ENCODE data around the gene LRRC3B. TPM values are rescaled to one million over a fixed set of nuclear protein-coding genes. Genes with fewer than 3 reads are reported as not detected.
A peak's percentile ranks its signal among the peaks of the same experiment; 100 is the strongest.

LRRC3B gene
- total and polyA plus RNA-seq, 4 donors = 0.02 to 0.37 TPM; not detected in 2

DNA sequence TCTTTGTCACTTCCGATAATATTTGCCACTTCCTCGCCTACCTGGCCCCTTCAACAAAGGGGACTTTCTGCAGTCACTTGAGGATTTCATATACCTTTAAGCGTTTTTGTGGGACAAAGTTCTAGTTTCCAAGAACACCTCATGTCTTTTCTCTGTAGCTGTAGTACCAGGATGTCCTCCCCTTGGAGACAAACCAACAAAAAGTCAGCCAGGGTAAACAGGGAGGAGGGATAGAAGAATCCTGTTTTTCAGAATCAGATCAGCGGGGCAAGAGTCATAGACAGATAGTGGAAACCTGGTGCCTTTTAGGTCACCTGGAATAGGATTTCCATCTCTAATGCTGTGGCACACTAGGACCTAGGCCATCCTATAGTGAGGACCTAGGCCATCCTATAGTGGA is 4.5 kb downstream of the LRRC3B start:
- no peaks in the 10 kb centered on the region for H3K9me3 ChIP-seq (ENCODE audit: control insufficient read depth in 4 of 4, insufficient read depth in 3 of 4, low read length in 3 of 4)
- TF ChIP-seq, protein P1, sequence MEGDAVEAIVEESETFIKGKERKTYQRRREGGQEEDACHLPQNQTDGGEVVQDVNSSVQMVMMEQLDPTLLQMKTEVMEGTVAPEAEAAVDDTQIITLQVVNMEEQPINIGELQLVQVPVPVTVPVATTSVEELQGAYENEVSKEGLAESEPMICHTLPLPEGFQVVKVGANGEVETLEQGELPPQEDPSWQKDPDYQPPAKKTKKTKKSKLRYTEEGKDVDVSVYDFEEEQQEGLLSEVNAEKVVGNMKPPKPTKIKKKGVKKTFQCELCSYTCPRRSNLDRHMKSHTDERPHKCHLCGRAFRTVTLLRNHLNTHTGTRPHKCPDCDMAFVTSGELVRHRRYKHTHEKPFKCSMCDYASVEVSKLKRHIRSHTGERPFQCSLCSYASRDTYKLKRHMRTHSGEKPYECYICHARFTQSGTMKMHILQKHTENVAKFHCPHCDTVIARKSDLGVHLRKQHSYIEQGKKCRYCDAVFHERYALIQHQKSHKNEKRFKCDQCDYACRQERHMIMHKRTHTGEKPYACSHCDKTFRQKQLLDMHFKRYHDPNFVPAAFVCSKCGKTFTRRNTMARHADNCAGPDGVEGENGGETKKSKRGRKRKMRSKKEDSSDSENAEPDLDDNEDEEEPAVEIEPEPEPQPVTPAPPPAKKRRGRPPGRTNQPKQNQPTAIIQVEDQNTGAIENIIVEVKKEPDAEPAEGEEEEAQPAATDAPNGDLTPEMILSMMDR (IDR thresholded peaks at IDR 0.05; ENCODE audit: control extremely low read depth, extremely low read depth) = no peak
- no peak overlapping the region for H3K27ac ChIP-seq (ENCODE audit: low read depth in 1 of 2, low read length in 1 of 2)
- H3K9ac ChIP-seq (ENCODE audit: insufficient read depth in 1 of 2, low read length in 2 of 2) = no peak overlapping the region
- peaks cover 0 to 30% (median under 1%) of the 10 kb centered on the region in 5 donors for H3K4me1 ChIP-seq (ENCODE audit: control insufficient read depth in 5 of 5, insufficient read depth in 5 of 5, low read length in 5 of 5)
- H3K27me3 ChIP-seq (ENCODE audit: control insufficient read depth in 3 of 3, insufficient read depth in 3 of 3, low read length in 2 of 3) = peaks cover 0 to 28% (median 25%) of the 10 kb centered on the region in 3 donors
- H3K36me3 ChIP-seq (ENCODE audit: control insufficient read depth in 4 of 4, insufficient read depth in 4 of 4, low read length in 4 of 4) = no peaks in the 10 kb centered on the region
- ATAC-seq (ENCODE audit: insufficient read depth, low FRiP score) (no peak), DNase-seq (no peak)
- H3K4me3 ChIP-seq = no peak overlapping the region
- WGBS, 2 donors = 92 to 93% methylated on average over 4 of the region's 4 CpGs

DNA sequence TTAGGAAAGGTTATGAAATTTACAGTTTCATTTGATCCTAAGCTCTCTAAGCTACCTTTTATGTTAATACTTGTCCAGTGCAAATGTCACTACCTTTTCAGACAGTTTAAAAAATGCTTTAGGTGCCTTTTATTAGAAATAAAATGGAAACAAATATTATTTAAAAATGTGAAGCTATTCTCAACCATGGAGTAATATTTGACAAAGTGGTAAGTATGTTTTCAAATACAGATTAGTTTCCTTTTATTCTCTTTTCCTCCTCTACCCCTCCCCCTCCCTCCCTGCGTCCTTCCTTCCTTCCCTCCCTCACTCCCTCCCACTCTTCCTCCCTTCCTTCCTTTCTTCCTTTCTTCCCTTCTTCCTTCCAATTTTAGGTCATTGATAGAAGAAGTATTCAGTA is 6.3 kb downstream of the LRRC3B start:
- H3K36me3 ChIP-seq (ENCODE audit: control insufficient read depth in 4 of 4, insufficient read depth in 4 of 4, low read length in 4 of 4) = no peaks in the 10 kb centered on the region
- DNase-seq (no peak), ATAC-seq (ENCODE audit: insufficient read depth, low FRiP score) (no peak)
- no peak overlapping the region for H3K27ac ChIP-seq (ENCODE audit: low read depth in 1 of 2, low read length in 1 of 2)
- H3K4me3 ChIP-seq = no peak overlapping the region
- 58 to 79% methylated on average over 1 of the region's 1 CpG for WGBS, 2 donors
- no peaks in the 10 kb centered on the region for H3K9me3 ChIP-seq (ENCODE audit: control insufficient read depth in 4 of 4, insufficient read depth in 3 of 4, low read length in 3 of 4)
- TF ChIP-seq, protein P1 (IDR thresholded peaks at IDR 0.05; ENCODE audit: control extremely low read depth, extremely low read depth) = no peak
- peaks cover 0 to 16% (median 16%) of the 10 kb centered on the region in 3 donors for H3K27me3 ChIP-seq (ENCODE audit: control insufficient read depth in 3 of 3, insufficient read depth in 3 of 3, low read length in 2 of 3)
- no peak overlapping the region for H3K9ac ChIP-seq (ENCODE audit: insufficient read depth in 1 of 2, low read length in 2 of 2)
- H3K4me1 ChIP-seq (ENCODE audit: control insufficient read depth in 5 of 5, insufficient read depth in 5 of 5, low read length in 5 of 5) = peaks cover 0 to 15% (median 0%) of the 10 kb centered on the region in 5 donors

DNA sequence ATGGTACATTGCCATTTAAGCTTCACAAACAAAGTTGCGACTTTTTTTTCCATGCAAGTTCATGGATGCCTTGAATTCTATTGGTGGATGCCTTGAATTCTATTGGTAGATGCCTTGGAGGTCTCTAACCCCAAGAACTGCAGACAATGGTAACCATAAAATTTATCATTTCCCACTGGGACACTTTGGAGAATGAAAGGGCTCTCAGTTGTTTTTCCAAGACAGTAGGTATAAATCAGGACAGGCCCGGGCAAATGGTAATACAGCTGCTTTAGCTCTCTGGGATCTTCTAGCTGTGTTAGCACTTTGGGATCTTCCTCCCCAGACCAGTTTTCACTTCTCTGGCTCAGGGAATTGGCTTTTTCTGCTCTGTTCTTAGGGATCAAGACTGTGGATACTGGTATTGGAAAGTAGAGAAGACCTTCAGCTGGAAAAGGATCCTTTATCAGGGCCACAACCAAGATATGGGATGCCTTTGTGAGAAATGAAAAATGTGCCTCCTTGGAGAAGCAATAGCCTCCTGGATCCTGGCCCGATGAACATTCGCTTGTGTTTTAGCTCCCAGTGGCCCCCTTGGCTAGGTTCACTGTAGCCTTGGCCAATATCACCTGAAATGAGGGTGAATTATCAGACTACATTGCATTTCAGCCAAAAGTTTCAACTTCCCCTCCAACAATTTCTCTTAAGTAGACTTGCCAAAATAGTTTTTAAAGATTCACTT is 8.3 kb downstream of the LRRC3B start:
- DNase-seq (peak in 1 of 3 donors; percentile 61), ATAC-seq (ENCODE audit: insufficient read depth, low FRiP score) (no peak)
- no peaks in the 10 kb centered on the region for H3K9me3 ChIP-seq (ENCODE audit: control insufficient read depth in 4 of 4, insufficient read depth in 3 of 4, low read length in 3 of 4)
- no peak overlapping the region for H3K27ac ChIP-seq (ENCODE audit: low read depth in 1 of 2, low read length in 1 of 2)
- H3K9ac ChIP-seq (ENCODE audit: insufficient read depth in 1 of 2, low read length in 2 of 2) = no peak overlapping the region
- peaks cover 0 to 5% (median 0%) of the 10 kb centered on the region in 5 donors for H3K4me1 ChIP-seq (ENCODE audit: control insufficient read depth in 5 of 5, insufficient read depth in 5 of 5, low read length in 5 of 5)
- no peaks in the 10 kb centered on the region for H3K36me3 ChIP-seq (ENCODE audit: control insufficient read depth in 4 of 4, insufficient read depth in 4 of 4, low read length in 4 of 4)
- peaks cover 0 to 6% (median 2%) of the 10 kb centered on the region in 3 donors for H3K27me3 ChIP-seq (ENCODE audit: control insufficient read depth in 3 of 3, insufficient read depth in 3 of 3, low read length in 2 of 3)
- H3K4me3 ChIP-seq = no peak overlapping the region
- 90% methylated on average over 4 of the region's 4 CpGs for WGBS, 2 donors
- TF ChIP-seq, protein P1 (IDR thresholded peaks at IDR 0.05; ENCODE audit: control extremely low read depth, extremely low read depth) = no peak

All from lung (tissue), 12 donors.